Aorta (tissue), 5 donors: Measurements from ENCODE around the gene CELF1. TPM values are rescaled to one million over a fixed set of nuclear protein-coding genes. Genes with fewer than 3 reads are reported as not detected.

ENCODE experiments used
- ATAC-seq: fragments of 200-7000 bp; cut with Tn5 transposase; one replicate; pipeline ENCODE4 v1.9.1; 2022; ENCODE audit warnings: moderate library complexity; ENCODE audit not compliant: low FRiP score
- DNase-seq, 2 donors: peaks; one replicate each; pipeline ENCODE4 v3.0.0-alpha.2; 2020
- H3K27ac ChIP-seq, 2 donors: one replicate each; pipeline ENCODE4 v1.5.1; 2013; ENCODE audit warnings: low read length in 2 of 2, mild to moderate bottlenecking in 2 of 2, moderate library complexity in 2 of 2, control low read depth in 1 of 2, inconsistent platforms in 1 of 2, low read depth in 1 of 2
- H3K27me3 ChIP-seq, 2 donors: one replicate each; pipeline ENCODE4 v1.6.1; 2013; ENCODE audit warnings: control low read depth in 1 of 2, low read length in 1 of 2, mild to moderate bottlenecking in 1 of 2, moderate library complexity in 1 of 2; ENCODE audit not compliant: insufficient read depth in 2 of 2, control insufficient read depth in 1 of 2
- H3K36me3 ChIP-seq, 2 donors: one replicate each; pipeline ENCODE4 v1.6.1; 2013; ENCODE audit warnings: control low read depth in 1 of 2, low read length in 1 of 2, mild to moderate bottlenecking in 1 of 2; ENCODE audit not compliant: insufficient read depth in 2 of 2, control insufficient read depth in 1 of 2
- H3K4me1 ChIP-seq, 2 donors: one replicate each; pipeline ENCODE4 v1.6.1; 2013; ENCODE audit warnings: low read length in 2 of 2, control low read depth in 1 of 2, mild to moderate bottlenecking in 1 of 2, moderate library complexity in 1 of 2; ENCODE audit not compliant: insufficient read depth in 2 of 2, control insufficient read depth in 1 of 2
- H3K4me3 ChIP-seq, 2 donors: one replicate each; pipeline ENCODE4 v1.5.1; 2013; ENCODE audit warnings: low read length in 2 of 2, control low read depth in 1 of 2, mild to moderate bottlenecking in 1 of 2
- H3K9me3 ChIP-seq: one replicate; pipeline ENCODE4 v1.6.1; 2013; ENCODE audit warnings: mild to moderate bottlenecking, low read length; ENCODE audit not compliant: control insufficient read depth
- WGBS, 2 donors: extraction: QIAGEN DNeasy Blood & Tissue Kit; methylation state at CpG; one replicate each; pipeline ENCODE4 v1.1.7; 2013; 5-methylcytosine and 5-hydroxymethylcytosine counted together
- intact Hi-C, 2 donors: fragments of 100-400 bp; cut with DNase I; formaldehyde crosslinking; loops; one replicate each; pipeline versions ENCODE4 v1.14.2 to v1.15.0; 2022
- long read RNA-seq, 2 donors: library from polyadenylated mRNA; unstranded; transcript quantifications; one replicate each; pipeline ENCODE4 v2.0.0, GENCODE V29; 2020 to 2021
- polyA plus RNA-seq, 2 donors: library from polyadenylated mRNA; stranded (reverse); fragments of 200-250 nt; gene quantifications; one replicate each; pipeline ENCODE4 v1.2.3, GENCODE V29; 2013
- total RNA-seq, 2 donors: library from RNA; stranded (reverse); fragmentation: NEBNext Ultra II Directional; extraction: Animal tissue kit (Norgen Biotek cat#: 25700); gene quantifications; one replicate each; pipeline ENCODE4 v1.2.1, GENCODE V29; 2021
- donor health status: healthy with polysubstance abuse.
- donor health status: Bipolar disorder and iron deficiency.
- donor health status: DM: no; HTN: no; CAD: no.
- donor health status: DM: no; HTN: no; CAD: no.
- donor health status: DM: yes; HTN: yes; CAD: no.

Gene CELF1
- 100 to 1,000 TPM in 1 of 2 donors, 10 to 100 TPM in 1; 98.5 to 114 TPM for total RNA-seq
- 10 to 100 TPM; 11.3 to 17.7 TPM for polyA plus RNA-seq
- long read RNA-seq, donor 1, partial matches to known transcripts, result 18 of 97 reads
- long read RNA-seq, donor 1, other reads (novel, unspliced or antisense), result 77 of 97 reads
- long read RNA-seq, donor 2, partial matches to known transcripts, result 16 of 69 reads
- long read RNA-seq, donor 2, other reads (novel, unspliced or antisense), result 53 of 69 reads

- ATAC-seq (peak; percentile 99), DNase-seq (peak; percentile 95 to 97)
- 0% methylated on average over 57 to 89 of the region's 89 CpGs for WGBS, 2 donors
- no peaks in the 10 kb centered on the region for H3K27me3 ChIP-seq
- H3K36me3 ChIP-seq, result no peaks in the 10 kb centered on the region
- H3K4me1 ChIP-seq, result peaks cover 0 to 4% of the 10 kb centered on the region in 2 donors
- intact Hi-C loops, result no loop called here
- no peaks in the 10 kb centered on the region for H3K9me3 ChIP-seq
- H3K4me3 ChIP-seq, result peak within 1 kb of the TSS; percentile 62 to 89
- H3K27ac ChIP-seq, result peak within 1 kb of the TSS in 1 of 2 donors; percentile 83
These were observed at the start of gene CELF1 for GRCh38 chr11:47552566-47553405. TSS of gene CELF1 (minus strand) at chr11:47553132. CDS start at chr11:47499523, 53,609 bp downstream.

GRCh38 chr11:47599902-47600301 is 47.0 kb upstream of the CELF1 start:
- 71 to 79% methylated on average over 4 of the region's 4 CpGs for WGBS, 2 donors
- no peak for ATAC-seq

GRCh38 chr11:47595967-47596366 is 43.0 kb upstream of the CELF1 start:
- H3K27ac ChIP-seq, result no peak overlapping the region
- no peak for ATAC-seq
- 96 to 97% methylated on average over 1 of the region's 1 CpG for WGBS, 2 donors
- H3K4me3 ChIP-seq, result no peak overlapping the region
- no peaks in the 10 kb centered on the region for H3K36me3 ChIP-seq
- peak in 1 of 2 donors; percentile 1 for DNase-seq
- intact Hi-C loops, result no loop called here
- no peaks in the 10 kb centered on the region for H3K27me3 ChIP-seq
- H3K9me3 ChIP-seq, result no peaks in the 10 kb centered on the region
- H3K4me1 ChIP-seq, result no peaks in the 10 kb centered on the region

More at GRCh38 chr11:47599902-47600301, 47.0 kb upstream of the CELF1 start:
- intact Hi-C loops, result no loop called here
- no peaks in the 10 kb centered on the region for H3K4me1 ChIP-seq
- no peaks in the 10 kb centered on the region for H3K36me3 ChIP-seq
- no peaks in the 10 kb centered on the region for H3K27me3 ChIP-seq
- DNase-seq, result peak in 1 of 2 donors; percentile 28
- H3K27ac ChIP-seq, result no peak overlapping the region
- H3K9me3 ChIP-seq, result no peaks in the 10 kb centered on the region
- no peak overlapping the region for H3K4me3 ChIP-seq

- H3K4me3 ChIP-seq, result no peak overlapping the region
- H3K27ac ChIP-seq, result no peak overlapping the region
- DNase-seq, result peak in 1 of 2 donors; percentile 38
- intact Hi-C loops, result no loop called here
- H3K4me1 ChIP-seq, result no peaks in the 10 kb centered on the region
- WGBS, 2 donors, result 50 to 63% methylated on average over 7 of the region's 7 CpGs
- H3K36me3 ChIP-seq, result no peaks in the 10 kb centered on the region
- ATAC-seq, result no peak
- no peaks in the 10 kb centered on the region for H3K9me3 ChIP-seq
- no peaks in the 10 kb centered on the region for H3K27me3 ChIP-seq
These were observed 42.1 kb upstream of the CELF1 start for GRCh38 chr11:47595029-47595428.

- Histone ChIP-seq H3K4me1 (no peaks in the 10 kb centered on the region), H3K27ac (no peak within 1 kb of the TSS), H3K9me3 (no peaks in the 10 kb centered on the region), H3K36me3 (no peaks in the 10 kb centered on the region), H3K27me3 (no peaks in the 10 kb centered on the region), H3K4me3 (peak within 1 kb of the TSS in 1 of 2 donors; percentile 15)
- ATAC-seq (no peak), DNase-seq (peak in 1 of 2 donors; percentile 26)
- WGBS, 2 donors, result 2 to 4% methylated on average over 47 to 48 of the region's 48 CpGs
- intact Hi-C loops, result no loop called here
These were observed 41.3 kb upstream of the CELF1 start, which contains the start of gene C1QTNF4 for GRCh38 chr11:47593934-47594855. TSS of gene C1QTNF4 (minus strand) at chr11:47594411. CDS start at chr11:47590810, 3,601 bp downstream.

- ATAC-seq (no peak), DNase-seq (peak in 1 of 2 donors; percentile 22)
- WGBS, 2 donors, result 7 to 11% methylated on average over 6 of the region's 6 CpGs
- H3K4me3 ChIP-seq, result no peak overlapping the region
- H3K27ac ChIP-seq, result no peak overlapping the region
- intact Hi-C loops, result no loop called here
- no peaks in the 10 kb centered on the region for H3K27me3 ChIP-seq
- H3K9me3 ChIP-seq, result no peaks in the 10 kb centered on the region
- no peaks in the 10 kb centered on the region for H3K4me1 ChIP-seq
- no peaks in the 10 kb centered on the region for H3K36me3 ChIP-seq
These were observed 40.6 kb upstream of the CELF1 start for GRCh38 chr11:47593492-47593933.

- ATAC-seq, result no peak
- H3K9me3 ChIP-seq, result no peaks in the 10 kb centered on the region
- intact Hi-C loops, result no loop called here
- no peak overlapping the region for H3K27ac ChIP-seq
- peak in 1 of 2 donors; percentile 7 for DNase-seq
- no peaks in the 10 kb centered on the region for H3K36me3 ChIP-seq
- H3K27me3 ChIP-seq, result no peaks in the 10 kb centered on the region
- no peak overlapping the region for H3K4me3 ChIP-seq
- no peaks in the 10 kb centered on the region for H3K4me1 ChIP-seq
- 76 to 83% methylated on average over 2 of the region's 2 CpGs for WGBS, 2 donors
These were observed 40.0 kb upstream of the CELF1 start for GRCh38 chr11:47592970-47593369.

GRCh38 chr11:47592251-47592650 is 39.3 kb upstream of the CELF1 start:
- ATAC-seq (no peak), DNase-seq (peak in 1 of 2 donors; percentile 32)
- Histone ChIP-seq H3K9me3 (no peaks in the 10 kb centered on the region), H3K4me3 (no peak overlapping the region), H3K4me1 (no peaks in the 10 kb centered on the region), H3K36me3 (no peaks in the 10 kb centered on the region), H3K27ac (no peak overlapping the region), H3K27me3 (no peaks in the 10 kb centered on the region)
- WGBS, 2 donors, result 68 to 73% methylated on average over 4 of the region's 4 CpGs
- intact Hi-C loops, result no loop called here
